Activated naive CD4-positive, alpha-beta T cell treated with anti-CD3 and anti-CD28 coated beads for 36 hours (primary cell): ENCODE results near the gene PSMD14. TPM values are rescaled to one million over a fixed set of nuclear protein-coding genes. Genes with fewer than 3 reads are reported as not detected.
"Not testable (repeated sequence)": the region's sequence is repeated elsewhere in the genome, so short reads cannot be mapped to it uniquely, and the experiment has no call there.

Source experiments
- CTCF ChIA-PET: fragments of 350-600 bp; sonication (Branson Sonifier 250); formaldehyde crosslinking; loops from one replicate; lab custom pipeline; 2021; ENCODE audit warnings: antibody characterized with exemption; lab: Charles Lee
- DNase-seq: peaks from one replicate; pipeline ENCODE4 v3.0.0-alpha.2; 2020
- H3K27ac Mint-ChIP-seq: one replicate; pipeline ENCODE4 v1.8.0; 2021; ENCODE audit warnings: mild to moderate bottlenecking, mixed read lengths
- H3K27me3 Mint-ChIP-seq: one replicate; pipeline ENCODE4 v1.8.0; 2021; ENCODE audit warnings: low read depth, mixed read lengths
- H3K36me3 Mint-ChIP-seq: one replicate; pipeline ENCODE4 v1.8.0; 2021; ENCODE audit warnings: low read depth, mixed read lengths
- H3K4me1 Mint-ChIP-seq: one replicate; pipeline ENCODE4 v1.8.0; 2021; ENCODE audit warnings: low read depth, mixed read lengths
- H3K4me3 Mint-ChIP-seq: one replicate; pipeline ENCODE4 v1.8.0; 2021; ENCODE audit warnings: mild to moderate bottlenecking, moderate library complexity, mixed read lengths
- H3K9me3 Mint-ChIP-seq: one replicate; pipeline ENCODE4 v1.8.0; 2021; ENCODE audit warnings: mixed read lengths
- intact Hi-C: fragments of 100-400 bp; cut with micrococcal nuclease; formaldehyde crosslinking; loops from one replicate; pipeline ENCODE4 v1.15.1; 2023
- total RNA-seq, 2 experiments: library from RNA; stranded (reverse); gene quantifications; one replicate each; pipeline ENCODE4 v1.2.3, GENCODE V29; 2021

PSMD14 gene
- total RNA-seq, result 10 to 100 TPM; 76.2 to 79.4 TPM

DNA sequence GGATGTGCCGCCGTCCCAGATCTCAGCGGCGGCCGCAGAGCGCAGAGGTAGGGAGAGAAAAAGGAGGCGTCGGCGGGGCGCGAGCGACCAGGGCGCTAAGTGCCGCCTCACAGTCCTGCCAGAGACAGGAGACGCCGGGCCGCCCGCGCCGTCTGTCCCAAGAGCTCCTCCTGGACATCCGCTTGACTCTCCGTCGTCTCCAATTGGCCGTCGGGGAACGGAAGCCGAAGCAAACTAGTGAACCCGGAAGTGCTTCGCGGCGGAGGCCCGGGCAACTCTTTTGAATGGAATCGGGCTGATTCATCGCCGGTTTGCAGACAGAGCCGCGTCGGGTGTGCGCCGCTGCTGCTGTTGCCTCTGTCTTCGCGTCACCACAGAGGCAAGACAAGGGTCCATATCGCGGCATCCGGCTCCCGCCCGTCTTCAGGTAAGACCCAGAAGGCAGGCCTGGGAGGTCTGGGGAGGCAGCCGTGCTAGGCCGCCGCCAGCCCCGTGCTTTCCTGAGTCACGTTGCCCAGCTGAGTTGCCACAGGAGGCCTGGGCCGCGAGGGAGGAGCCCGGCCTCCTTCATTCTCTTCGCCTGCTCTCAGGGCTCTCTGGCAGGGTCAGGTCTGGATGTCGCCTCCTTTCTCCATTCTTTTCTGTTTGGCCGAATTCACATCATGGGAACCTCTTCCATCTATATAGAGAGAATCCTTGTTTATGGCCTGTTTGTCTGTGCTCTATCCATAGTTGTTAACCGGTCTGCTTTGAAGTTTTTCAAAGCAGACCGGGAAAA lies at the start of gene PSMD14:
PSMD14 (plus strand) TSS at position 248 of the 778 bp plus-strand sequence. CDS start 10,401 bp downstream, outside the sequence.
- Mint-ChIP-seq H3K27me3 (no peaks in the 10 kb centered on the region), H3K36me3 (peaks cover 26% of the 10 kb centered on the region), H3K4me1 (peaks cover 35% of the 10 kb centered on the region), H3K4me3 (peak within 1 kb of the TSS; percentile 86), H3K9me3 (peaks cover 3% of the 10 kb centered on the region), H3K27ac (peak within 1 kb of the TSS; percentile 91)
- intact Hi-C loops, result loop anchor here (1.0 to 5.0 kb wide), 10 partner anchors 64 to 1596 kb away; partner anchors contain the start of genes GCA, MARCHF7, TANK and TBR1
- DNase-seq, result peak; percentile 96
- CTCF ChIA-PET, result interaction anchor here (0.6 kb wide), 1 partner anchor 13 kb away, joined by 3 read pairs; no protein-coding TSS in a partner anchor

DNA sequence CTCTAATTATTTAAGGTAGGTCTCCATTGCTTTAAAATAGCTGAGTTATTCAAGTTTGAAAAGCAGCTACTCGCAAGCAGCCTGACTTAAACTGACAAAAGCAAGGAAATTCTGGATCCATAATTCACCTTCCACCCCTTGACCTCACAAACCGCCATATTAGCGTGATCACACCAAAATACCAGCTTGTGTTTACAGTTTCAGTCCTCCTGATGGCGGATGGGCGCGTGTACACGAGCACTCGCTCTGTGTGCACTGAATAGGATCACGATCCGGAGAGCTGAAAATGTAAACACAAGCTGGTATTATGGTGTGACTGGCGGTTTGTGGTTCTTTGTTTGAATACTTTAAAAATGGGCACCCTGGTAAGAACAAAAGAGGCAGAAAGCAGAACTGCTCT lies 42.4 kb upstream of the PSMD14 start:
- H3K27me3 Mint-ChIP-seq, result peaks cover 8% of the 10 kb centered on the region
- intact Hi-C loops, result no loop called here
- no peaks in the 10 kb centered on the region for H3K36me3 Mint-ChIP-seq
- no peak overlapping the region for H3K27ac Mint-ChIP-seq
- no peaks in the 10 kb centered on the region for H3K9me3 Mint-ChIP-seq
- DNase-seq, result no peak
- no peak overlapping the region for H3K4me3 Mint-ChIP-seq
- no peaks in the 10 kb centered on the region for H3K4me1 Mint-ChIP-seq
- CTCF ChIA-PET, result interaction anchor here (0.7 to 1.0 kb wide), 2 partner anchors 10 to 21 kb away, joined by 3 to 6 read pairs; no protein-coding TSS in a partner anchor

DNA sequence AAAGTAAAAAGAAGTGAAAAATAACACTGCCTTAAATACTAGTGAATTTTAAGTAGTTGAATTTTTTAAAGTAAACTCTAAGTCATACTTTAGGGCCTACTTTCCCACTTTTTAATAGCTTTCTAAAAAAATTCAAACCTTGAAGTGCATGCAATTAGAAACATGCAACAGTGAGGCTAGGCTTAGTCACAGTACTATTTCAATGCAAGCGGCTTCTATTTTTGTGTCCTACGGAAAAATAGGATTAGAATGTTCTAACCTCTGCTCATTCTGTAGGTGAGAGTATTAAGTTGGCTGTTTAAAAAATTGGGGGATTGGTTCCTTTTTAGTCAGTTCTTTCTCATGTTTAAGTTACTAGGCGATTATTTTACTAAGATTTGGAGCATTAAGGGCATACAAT lies 39.1 kb upstream of the PSMD14 start:
- Mint-ChIP-seq H3K27ac (no peak overlapping the region), H3K4me1 (peaks cover 3% of the 10 kb centered on the region), H3K4me3 (no peak overlapping the region), H3K9me3 (no peaks in the 10 kb centered on the region), H3K36me3 (no peaks in the 10 kb centered on the region), H3K27me3 (peaks cover 6% of the 10 kb centered on the region)
- CTCF ChIA-PET, result interaction anchor here (0.7 kb wide), 1 partner anchor 275 kb away, joined by 3 read pairs; no protein-coding TSS in a partner anchor
- intact Hi-C loops, result no loop called here
- DNase-seq, result no peak

GRCh38 chr2:161273038-161273760 lies 35.0 kb upstream of the PSMD14 start:
- H3K4me1 Mint-ChIP-seq, result peaks cover 3% of the 10 kb centered on the region
- peaks cover 2% of the 10 kb centered on the region for H3K27me3 Mint-ChIP-seq
- no peaks in the 10 kb centered on the region for H3K9me3 Mint-ChIP-seq
- no peak overlapping the region for H3K4me3 Mint-ChIP-seq
- peak; percentile 37 for DNase-seq
- intact Hi-C loops, result loop anchor here (1.0 to 10.0 kb wide), 8 partner anchors 22 to 1161 kb away; no protein-coding TSS in a partner anchor
- CTCF ChIA-PET, result interaction anchor here (0.6 to 3.8 kb wide), 16 partner anchors 10 to 279 kb away, joined by 3 to 22 read pairs (median 4); no protein-coding TSS in a partner anchor
- no peaks in the 10 kb centered on the region for H3K36me3 Mint-ChIP-seq
- H3K27ac Mint-ChIP-seq, result no peak overlapping the region

GRCh38 chr2:161278564-161279229 lies 29.5 kb upstream of the PSMD14 start:
- H3K4me1 Mint-ChIP-seq, H3K27me3 Mint-ChIP-seq, CTCF ChIA-PET, H3K27ac Mint-ChIP-seq, H3K9me3 Mint-ChIP-seq, H3K36me3 Mint-ChIP-seq, H3K4me3 Mint-ChIP-seq: not testable (repeated sequence)
- intact Hi-C loops, result loop anchor here (10.0 kb wide), 1 partner anchor 364 kb away; no protein-coding TSS in a partner anchor
- DNase-seq, result peak; percentile 18

DNA sequence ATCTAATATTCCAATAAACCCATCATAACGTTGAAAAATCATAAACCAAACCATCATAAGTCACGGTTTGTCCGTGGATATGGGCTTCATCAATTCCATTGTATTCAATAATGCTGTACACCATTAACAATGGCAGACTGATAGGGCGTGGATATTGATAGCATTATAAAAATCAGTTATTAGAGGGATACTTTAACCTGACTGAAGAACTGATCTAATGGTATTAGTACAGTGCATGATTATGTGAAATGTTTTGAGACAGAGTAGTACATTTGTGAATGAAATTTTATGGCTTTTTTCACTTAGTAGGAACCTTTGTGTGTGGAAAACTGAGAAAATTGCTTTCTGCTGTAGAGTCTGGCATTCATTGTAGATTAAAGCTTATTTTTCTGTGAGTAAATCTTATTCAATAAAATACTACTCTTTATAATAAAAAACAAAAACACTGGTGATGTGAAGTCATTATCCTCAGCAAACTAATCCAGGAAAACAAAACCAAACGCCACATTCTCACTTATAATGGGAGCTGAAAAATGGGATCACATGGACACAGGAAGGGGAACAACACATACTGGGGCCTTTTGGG lies 28.9 kb upstream of the PSMD14 start:
- H3K36me3 Mint-ChIP-seq, CTCF ChIA-PET, H3K9me3 Mint-ChIP-seq, H3K27me3 Mint-ChIP-seq, H3K4me1 Mint-ChIP-seq, H3K27ac Mint-ChIP-seq, DNase-seq, H3K4me3 Mint-ChIP-seq: not testable (repeated sequence)
- intact Hi-C loops, result loop anchor here (10.0 kb wide), 1 partner anchor 365 kb away; no protein-coding TSS in a partner anchor

GRCh38 chr2:161280906-161281323 lies 27.3 kb upstream of the PSMD14 start:
- H3K36me3 Mint-ChIP-seq, result not testable (repeated sequence)

DNA sequence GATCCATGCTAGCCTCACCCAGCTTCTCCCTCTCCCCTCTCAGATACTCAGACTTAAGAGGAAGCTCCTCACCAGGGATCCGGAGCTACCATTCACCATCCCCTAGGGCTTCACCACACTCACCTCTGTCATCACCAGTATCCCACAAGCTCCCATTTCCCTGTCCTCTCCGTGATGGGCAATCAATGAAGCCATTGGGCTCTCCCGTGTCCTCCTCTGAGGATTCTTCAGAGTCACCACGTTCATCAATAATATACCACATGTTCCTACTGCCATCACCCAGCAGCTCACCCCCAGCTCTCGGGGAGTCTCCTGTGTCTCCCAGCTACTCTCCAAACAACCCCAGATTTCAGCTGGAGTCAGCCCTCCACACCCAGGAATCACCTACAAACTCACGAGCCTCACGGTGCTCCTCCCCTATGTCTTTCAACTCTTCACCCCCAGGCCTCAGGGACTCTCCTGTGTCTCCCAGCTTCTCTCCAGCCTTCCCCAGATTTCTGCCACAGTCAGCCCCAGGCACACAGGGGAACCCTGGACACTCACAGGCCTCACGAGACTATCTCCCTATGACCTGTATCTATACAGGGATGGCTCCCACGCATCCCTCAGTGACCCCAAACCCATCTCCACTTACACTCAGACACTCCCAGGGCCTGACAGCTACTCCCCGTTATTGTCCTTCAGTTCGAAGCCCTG lies 26.5 kb upstream of the PSMD14 start:
- H3K9me3 Mint-ChIP-seq, H3K4me1 Mint-ChIP-seq, H3K36me3 Mint-ChIP-seq, H3K4me3 Mint-ChIP-seq, H3K27ac Mint-ChIP-seq: not testable (repeated sequence)
- intact Hi-C loops, result loop anchor here (10.0 kb wide), 1 partner anchor 273 kb away; no protein-coding TSS in a partner anchor
- DNase-seq, result peak; percentile 6
- CTCF ChIA-PET, result interaction anchor here (1.3 kb wide), 1 partner anchor 64 kb away, joined by 4 read pairs; no protein-coding TSS in a partner anchor
- H3K27me3 Mint-ChIP-seq, result peaks cover 12% of the 10 kb centered on the region

More at GRCh38 chr2:161280906-161281323, 27.3 kb upstream of the PSMD14 start:
- H3K27ac Mint-ChIP-seq, H3K9me3 Mint-ChIP-seq, H3K27me3 Mint-ChIP-seq, CTCF ChIA-PET, H3K4me3 Mint-ChIP-seq, H3K4me1 Mint-ChIP-seq: not testable (repeated sequence)
- peak; percentile 37 for DNase-seq
- intact Hi-C loops, result loop anchor here (10.0 kb wide), 1 partner anchor 274 kb away; no protein-coding TSS in a partner anchor

- not testable (repeated sequence) for H3K9me3 Mint-ChIP-seq, H3K4me3 Mint-ChIP-seq, H3K27ac Mint-ChIP-seq, DNase-seq, H3K4me1 Mint-ChIP-seq, H3K36me3 Mint-ChIP-seq
- intact Hi-C loops, result loop anchor here (10.0 kb wide), 1 partner anchor 273 kb away; no protein-coding TSS in a partner anchor
- H3K27me3 Mint-ChIP-seq, result peaks cover 12% of the 10 kb centered on the region
- CTCF ChIA-PET, result interaction anchor here (1.3 kb wide), 1 partner anchor 64 kb away, joined by 4 read pairs; no protein-coding TSS in a partner anchor
Measured at GRCh38 chr2:161282311-161282644, 25.9 kb upstream of the PSMD14 start.

DNA sequence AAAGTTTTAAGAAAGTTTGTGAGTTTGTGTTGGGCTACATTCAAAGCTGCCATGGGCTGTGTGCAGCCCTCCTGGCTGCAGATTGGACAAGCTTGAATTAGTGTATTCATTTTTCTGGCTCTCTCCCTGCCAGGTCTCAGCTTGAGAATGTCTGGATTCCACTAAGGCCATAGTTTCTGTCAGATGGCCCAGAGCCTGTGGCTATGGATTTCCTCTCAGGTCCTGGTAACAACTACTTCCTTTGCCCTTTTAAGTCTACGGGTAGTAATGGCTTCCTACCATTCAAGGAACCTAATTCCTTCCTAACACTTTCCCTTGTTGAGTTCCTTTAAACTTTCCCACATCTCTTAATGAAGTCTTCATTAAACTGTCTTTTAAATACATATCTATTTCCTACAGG lies 24.3 kb upstream of the PSMD14 start:
- intact Hi-C loops, result loop anchor here (10.0 kb wide), 1 partner anchor 271 kb away; no protein-coding TSS in a partner anchor
- Mint-ChIP-seq H3K27ac (no peak overlapping the region), H3K9me3 (no peaks in the 10 kb centered on the region), H3K4me3 (no peak overlapping the region), H3K4me1 (no peaks in the 10 kb centered on the region), H3K27me3 (peaks cover 12% of the 10 kb centered on the region), H3K36me3 (no peaks in the 10 kb centered on the region)
- CTCF ChIA-PET, result interaction anchor here (0.6 to 1.0 kb wide), 3 partner anchors 10 to 88 kb away, joined by 3 to 4 read pairs (median 3); no protein-coding TSS in a partner anchor
- no peak for DNase-seq

- Mint-ChIP-seq H3K27ac (no peak overlapping the region), H3K4me1 (peaks cover 6% of the 10 kb centered on the region), H3K27me3 (peaks cover 8% of the 10 kb centered on the region), H3K36me3 (peaks cover 8% of the 10 kb centered on the region), H3K4me3 (no peak overlapping the region), H3K9me3 (peaks cover 3% of the 10 kb centered on the region)
- CTCF ChIA-PET, result interaction anchor here (0.6 to 0.9 kb wide), 2 partner anchors 80 to 737 kb away, joined by 3 to 5 read pairs; no protein-coding TSS in a partner anchor
- intact Hi-C loops, result no loop called here
- no peak for DNase-seq
Measured at GRCh38 chr2:161303535-161304050, 4.6 kb upstream of the PSMD14 start.
